Endothelial cell of umbilical vein (primary cell): Measurements from ENCODE around the gene PRKAR2B.
"Not testable (repeated sequence)": the region's sequence is repeated elsewhere in the genome, so short reads cannot be mapped to it uniquely, and the experiment has no call there.

Experiments
- CTCF ChIP-seq, 2 donors: IDR thresholded peaks; 1 replicate in 1 of 2; 2 replicates in 1 of 2; pipeline ENCODE4 v1.5.1; 2011; ENCODE audit warnings: low read length in 2 of 2, mild to moderate bottlenecking in 2 of 2, moderate library complexity in 2 of 2, control low read depth in 1 of 2, inconsistent platforms in 1 of 2, low read depth in 1 of 2; ENCODE audit not compliant: insufficient read depth in 1 of 2; ENCODE audit errors: extremely low read depth in 1 of 2
- EZH2 ChIP-seq: IDR thresholded peaks from 2 replicates; pipeline ENCODE4 v1.6.1; 2012; ENCODE audit warnings: borderline replicate concordance, low read depth, mild to moderate bottlenecking, moderate library complexity, low read length, inconsistent platforms; ENCODE audit not compliant: severe bottlenecking
- FOS ChIP-seq: IDR thresholded peaks from 2 replicates; pipeline ENCODE4 v1.6.1; 2011; ENCODE audit warnings: mild to moderate bottlenecking, low read length, moderate library complexity, borderline replicate concordance; ENCODE audit not compliant: insufficient read depth
- GATA2 ChIP-seq: IDR thresholded peaks from 2 replicates; pipeline ENCODE4 v1.7.0; 2011; ENCODE audit warnings: low read depth, mild to moderate bottlenecking, moderate library complexity, mixed read lengths, low read length; ENCODE audit not compliant: insufficient read length, insufficient read depth
- JUN ChIP-seq: IDR thresholded peaks from 2 replicates; pipeline ENCODE4 v1.6.1; 2011; ENCODE audit warnings: borderline replicate concordance, low read depth; ENCODE audit not compliant: insufficient read length, insufficient read depth
- MAX ChIP-seq: IDR thresholded peaks from 2 replicates; pipeline ENCODE4 v1.6.1; 2011; ENCODE audit not compliant: insufficient read depth, insufficient read length
- MYC ChIP-seq: IDR thresholded peaks from one replicate; pipeline ENCODE4 v1.6.1; 2011; ENCODE audit warnings: mild to moderate bottlenecking, low read depth, low read length
- POLR2A ChIP-seq: IDR thresholded peaks from 2 replicates; pipeline ENCODE4 v1.6.1; 2012; ENCODE audit warnings: low read depth, mild to moderate bottlenecking, control low read depth, low read length
- POLR2AphosphoS5 ChIP-seq: IDR thresholded peaks from 2 replicates; pipeline ENCODE4 v1.6.1; 2012; ENCODE audit warnings: low read depth, mild to moderate bottlenecking, control low read depth, low read length, moderate library complexity; ENCODE audit not compliant: insufficient read depth

- TF ChIP-seq CTCF (IDR thresholded peaks at IDR 0.05; ENCODE audit: extremely low read depth in 1 of 2, insufficient read depth in 1 of 2, low read depth in 1 of 2, low read length in 2 of 2); FOS; POLR2A; JUN; POLR2AphosphoS5; EZH2; MAX; MYC; GATA2: not testable (repeated sequence)
Observed at GRCh38 chr7:107042326-107042910, 2.1 kb upstream of the PRKAR2B start.
